H1 (cell line): ENCODE measurements around the gene OPCML. TPM values are rescaled to one million over a fixed set of nuclear protein-coding genes. Genes with fewer than 3 reads are reported as not detected.

ENCODE experiments used
- CTCF ChIA-PET: fragments of 300-600 bp; sonication (Branson Sonifier 250); formaldehyde crosslinking; loops from one replicate; lab custom pipeline; 2021; ENCODE audit not compliant: partially characterized antibody; lab: Charles Lee
- POLR2A ChIA-PET: fragments of 300-600 bp; sonication (Branson Sonifier 250); formaldehyde crosslinking; loops from one replicate; lab custom pipeline; 2021; ENCODE audit warnings: inconsistent platforms; ENCODE audit not compliant: partially characterized antibody; lab: Charles Lee
- DNase-seq, 2 experiments: peaks; one replicate each; pipeline versions ENCODE4 v3.0.0 to v3.0.0-alpha.2; 2010 to 2022; ENCODE audit warnings: low spot score in 2 of 2, low read depth in 1 of 2, mixed read lengths in 1 of 2
- FAIRE-seq: peaks from 2 replicates; lab custom pipeline; 2011; peaks lifted over from hg19 to GRCh38; lab: Jason Lieb, UNC
- H2AFZ ChIP-seq: 2 replicates; pipeline ENCODE4 v1.8.1; 2012; ENCODE audit warnings: low read length, inconsistent platforms
- H2AK5ac ChIP-seq: 2 replicates; pipeline ENCODE4 v1.6.1; 2013; ENCODE audit warnings: low read depth, low read length
- H2BK120ac ChIP-seq: replicated peaks from 2 replicates; pipeline ENCODE3; 2013; ENCODE audit warnings: low read depth, low read length, inconsistent platforms
- H2BK12ac ChIP-seq: 2 replicates; pipeline ENCODE4 v1.6.1; 2013; ENCODE audit warnings: low read depth, low read length
- H2BK15ac ChIP-seq: 2 replicates; pipeline ENCODE4 v1.6.1; 2013; ENCODE audit warnings: low read length
- H2BK20ac ChIP-seq: 2 replicates; pipeline ENCODE4 v1.6.1; 2013; ENCODE audit warnings: low read length
- H2BK5ac ChIP-seq: 2 replicates; pipeline ENCODE4 v1.6.1; 2013; ENCODE audit warnings: low read depth, low read length
- H3K14ac ChIP-seq: 2 replicates; pipeline ENCODE4 v1.6.1; 2013; ENCODE audit warnings: inconsistent platforms; ENCODE audit not compliant: insufficient read length
- H3K18ac ChIP-seq: 2 replicates; pipeline ENCODE4 v1.6.1; 2013; ENCODE audit warnings: low read length; ENCODE audit errors: extremely low read depth
- H3K23ac ChIP-seq: 2 replicates; pipeline ENCODE4 v1.6.1; 2013; ENCODE audit warnings: inconsistent platforms; ENCODE audit not compliant: insufficient read length
- H3K23me2 ChIP-seq: 2 replicates; pipeline ENCODE4 v1.6.1; 2013; ENCODE audit warnings: low read depth, low read length
- H3K27ac ChIP-seq: 2 replicates; pipeline ENCODE4 v1.6.1; 2011; ENCODE audit warnings: low read depth, low read length, inconsistent platforms
- H3K27me3 ChIP-seq, 4 experiments: replicated peaks in 1 of 4; 1 replicate in 1 of 4; 2 replicates in 3 of 4; pipeline versions ENCODE4 v1.6.1 to v1.8.1; 2011 to 2013; ENCODE audit warnings: low read length in 3 of 4, mild to moderate bottlenecking in 3 of 4, inconsistent platforms in 2 of 4, mixed read lengths in 2 of 4, moderate library complexity in 1 of 4; ENCODE audit not compliant: control insufficient read depth in 3 of 4, insufficient read depth in 3 of 4; ENCODE audit errors: extremely low read depth in 1 of 4
- H3K36me3 ChIP-seq, 4 experiments: 2 replicates each; pipeline versions ENCODE4 v1.6.1 to v1.8.1; 2011 to 2013; ENCODE audit warnings: mild to moderate bottlenecking in 4 of 4, low read length in 3 of 4, moderate library complexity in 2 of 4, control low read depth in 1 of 4, inconsistent platforms in 1 of 4; ENCODE audit not compliant: insufficient read depth in 4 of 4, control insufficient read depth in 2 of 4
- H3K4ac ChIP-seq: replicated peaks from 2 replicates; pipeline ENCODE3; 2013; ENCODE audit warnings: low read length, low read depth, mixed read lengths, inconsistent platforms; ENCODE audit not compliant: insufficient read length
- H3K4me1 ChIP-seq, 4 experiments: replicated peaks in 1 of 4; 1 replicate in 1 of 4; 2 replicates in 3 of 4; pipeline versions ENCODE4 v1.6.1 to v1.8.1; 2011 to 2013; ENCODE audit warnings: low read length in 3 of 4, inconsistent platforms in 2 of 4, mixed read lengths in 1 of 4; ENCODE audit not compliant: insufficient read depth in 4 of 4, control insufficient read depth in 3 of 4
- H3K4me2 ChIP-seq, 2 experiments: 2 replicates each; pipeline versions ENCODE4 v1.6.1 to v1.8.1; 2011 to 2013; ENCODE audit warnings: low read depth in 2 of 2, low read length in 2 of 2, control low read depth in 1 of 2, inconsistent platforms in 1 of 2, mild to moderate bottlenecking in 1 of 2; ENCODE audit not compliant: insufficient read depth in 1 of 2
- H3K4me3 ChIP-seq, 4 experiments: fragments of 200-600, 300-600 bp in 1 of 4; sonication (generic), shearing (Covaris generic), sonication (Bioruptor Twin) in 1 of 4; 2 replicates each; pipeline versions ENCODE4 v1.5.1 to v1.8.1; 2011 to 2016; ENCODE audit warnings: low read length in 4 of 4, low read depth in 3 of 4, control low read depth in 2 of 4, inconsistent platforms in 2 of 4, mild to moderate bottlenecking in 2 of 4, mixed read lengths in 1 of 4, moderate library complexity in 1 of 4; ENCODE audit not compliant: insufficient read depth in 2 of 4; ENCODE audit errors: extremely low read depth in 1 of 4
- H3K56ac ChIP-seq: replicated peaks from 2 replicates; pipeline ENCODE3; 2013; ENCODE audit warnings: low read depth, mild to moderate bottlenecking, mixed read lengths, low read length, inconsistent platforms; ENCODE audit not compliant: insufficient read length
- H3K79me1 ChIP-seq: 2 replicates; pipeline ENCODE4 v1.6.1; 2013; ENCODE audit warnings: low read depth, low read length, control low read depth
- H3K79me2 ChIP-seq, 2 experiments: 2 replicates each; pipeline versions ENCODE4 v1.6.1 to v1.8.1; 2012 to 2013; ENCODE audit warnings: low read length in 2 of 2, mild to moderate bottlenecking in 2 of 2, inconsistent platforms in 1 of 2; ENCODE audit not compliant: insufficient read depth in 2 of 2, control insufficient read depth in 1 of 2
- H3K9ac ChIP-seq, 4 experiments: replicated peaks in 1 of 4; 1 replicate in 1 of 4; 2 replicates in 3 of 4; pipeline versions ENCODE4 v1.6.1 to v1.8.1; 2011 to 2013; ENCODE audit warnings: low read depth in 3 of 4, low read length in 3 of 4, control low read depth in 2 of 4, mild to moderate bottlenecking in 2 of 4, moderate library complexity in 2 of 4, inconsistent platforms in 1 of 4; ENCODE audit errors: extremely low read depth in 1 of 4
- H3K9me3 ChIP-seq, 2 experiments: 2 replicates each; pipeline versions ENCODE4 v1.6.1 to v1.8.1; 2012 to 2013; ENCODE audit warnings: mild to moderate bottlenecking in 2 of 2, moderate library complexity in 2 of 2, control low read depth in 1 of 2, inconsistent platforms in 1 of 2, low read depth in 1 of 2, low read length in 1 of 2, mixed read lengths in 1 of 2; ENCODE audit not compliant: insufficient read depth in 2 of 2
- H4K20me1 ChIP-seq, 2 experiments: replicated peaks in 1 of 2; 2 replicates each; pipeline versions ENCODE3 to v1.8.1; 2011 to 2013; ENCODE audit warnings: inconsistent platforms in 2 of 2, low read length in 2 of 2, mild to moderate bottlenecking in 1 of 2; ENCODE audit not compliant: insufficient read depth in 2 of 2, control insufficient read depth in 1 of 2
- H4K5ac ChIP-seq: 2 replicates; pipeline ENCODE4 v1.6.1; 2013; ENCODE audit warnings: low read length, low read depth, mixed read lengths, inconsistent platforms; ENCODE audit not compliant: insufficient read length
- H4K8ac ChIP-seq: 2 replicates; pipeline ENCODE4 v1.8.0; 2013; ENCODE audit warnings: mild to moderate bottlenecking, moderate library complexity, low read length, inconsistent platforms; ENCODE audit not compliant: insufficient read depth; ENCODE audit errors: extremely low read depth
- H4K91ac ChIP-seq: replicated peaks from 2 replicates; pipeline ENCODE3; 2013; ENCODE audit warnings: low read length, mixed read lengths, inconsistent platforms; ENCODE audit not compliant: insufficient read length
- ATF3 ChIP-seq: IDR thresholded peaks from 2 replicates; pipeline ENCODE4 v1.6.1; 2011; ENCODE audit warnings: low read depth, mild to moderate bottlenecking, low read length; ENCODE audit not compliant: insufficient read depth
- BACH1 ChIP-seq: IDR thresholded peaks from 2 replicates; pipeline ENCODE4 v1.6.1; 2012; ENCODE audit warnings: low read length, improper control_type of control experiment
- BRCA1 ChIP-seq: IDR thresholded peaks from 2 replicates; pipeline ENCODE4 v1.6.1; 2012; ENCODE audit warnings: low read depth, low read length, improper control_type of control experiment
- CBX8 ChIP-seq: fragments of 300-800, 300-1000 bp; sonication (generic); IDR thresholded peaks from 2 replicates; pipeline ENCODE4 v1.7.1; 2016; ENCODE audit warnings: low read depth, low read length, borderline replicate concordance
- CHD2 ChIP-seq: IDR thresholded peaks from 2 replicates; pipeline ENCODE4 v1.6.1; 2012; ENCODE audit warnings: low read length, improper control_type of control experiment
- EP300 ChIP-seq, 2 experiments: IDR thresholded peaks; 1 replicate in 1 of 2; 2 replicates in 1 of 2; pipeline ENCODE4 v1.6.1; 2011 to 2012; ENCODE audit warnings: low read depth in 2 of 2, low read length in 2 of 2, mild to moderate bottlenecking in 2 of 2, borderline replicate concordance in 1 of 2, inconsistent platforms in 1 of 2, moderate library complexity in 1 of 2
- KDM4A ChIP-seq: IDR thresholded peaks from one replicate; pipeline ENCODE4 v1.7.1; 2012; ENCODE audit warnings: low read depth, mild to moderate bottlenecking, moderate library complexity, low read length, inconsistent platforms; ENCODE audit not compliant: severe bottlenecking
- POU5F1 ChIP-seq: IDR thresholded peaks from 2 replicates; pipeline ENCODE4 v1.6.1; 2011; ENCODE audit warnings: low read depth, mild to moderate bottlenecking, low read length, moderate library complexity
- RAD21 ChIP-seq, 2 experiments: IDR thresholded peaks in 1 of 2; conservative IDR thresholded peaks in 1 of 2; 2 replicates each; pipeline ENCODE4 v1.6.1; 2011; ENCODE audit warnings: low read depth in 2 of 2, low read length in 2 of 2, improper control_type of control experiment in 1 of 2, inconsistent platforms in 1 of 2, mild to moderate bottlenecking in 1 of 2, moderate library complexity in 1 of 2
- SIX5 ChIP-seq: IDR thresholded peaks from 2 replicates; pipeline ENCODE4 v1.6.1; 2011; ENCODE audit warnings: mild to moderate bottlenecking, low read depth, low read length
- SRF ChIP-seq: IDR thresholded peaks from 2 replicates; pipeline ENCODE4 v1.6.1; 2011; ENCODE audit warnings: mild to moderate bottlenecking, low read depth, low read length, moderate library complexity
- USF2 ChIP-seq: IDR thresholded peaks from 2 replicates; pipeline ENCODE4 v1.6.1; 2011; ENCODE audit warnings: low read length, improper control_type of control experiment
- WGBS, 2 experiments: shearing (Covaris generic) in 1 of 2; methylation state at CpG; one replicate each; pipeline versions ENCODE4 v1.1.6 to v1.1.7; 2013 to 2015; ENCODE audit warnings: low lambda C conversion rate in 2 of 2, mixed read lengths in 2 of 2, inconsistent platforms in 1 of 2, low coverage in 1 of 2, missing lambda C conversion rate in 1 of 2; ENCODE audit not compliant: insufficient replicate concordance in 2 of 2, insufficient coverage in 1 of 2, insufficient read length in 1 of 2; ENCODE audit errors: extremely low coverage in 1 of 2, missing lambda C conversion rate in 1 of 2; 5-methylcytosine and 5-hydroxymethylcytosine counted together
- polyA plus RNA-seq, 7 experiments: library from polyadenylated mRNA; depleted of rRNA in 3 of 7; stranded (reverse) in 5 of 7; unstranded in 2 of 7; fragments of >200 nt in 5 of 7; fragments of 200-250 nt in 2 of 7; gene quantifications; 1 replicate in 5 of 7; 2 replicates in 1 of 7; 4 replicates in 1 of 7; pipeline versions ENCODE4 v1.2.1 to v1.2.3, GENCODE V29; 2011 to 2013; ENCODE audit warnings: missing spikeins in 2 of 7, mixed read lengths in 2 of 7
- total RNA-seq: library from RNA; stranded (reverse); fragmentation: NEBNext Ultra II Directional; extraction: Animal tissue kit (Norgen Biotek cat#: 25700); gene quantifications from 2 replicates; pipeline ENCODE4 v1.2.1, GENCODE V29; 2021

Gene OPCML
- total and polyA plus RNA-seq, 2 of the 8 experiments (the other 6 are each of a cell fraction or from before 2014, with no cell fraction given), result 2.3 to 3.1 TPM

- no peak overlapping the region for H2BK5ac ChIP-seq
- H4K8ac ChIP-seq, result no peak overlapping the region
- no peak overlapping the region for H2BK12ac ChIP-seq
- H3K4me1 ChIP-seq, result peaks cover 0 to 3% (median 2%) of the 10 kb centered on the region in 4 experiments; a peak in 1 of 7 replicates
- peaks cover 0 to 1% of the 10 kb centered on the region in 2 experiments for H4K20me1 ChIP-seq
- H3K23me2 ChIP-seq, result peaks cover 4% of the 10 kb centered on the region; the same call in 1 of the 2 replicates
- H2AK5ac ChIP-seq, result no peak overlapping the region
- H3K4me2 ChIP-seq, result no peak overlapping the region
- H3K4ac ChIP-seq, result no peak overlapping the region
- no peak overlapping the region for H2BK120ac ChIP-seq
- no peaks in the 10 kb centered on the region; a peak in 1 of 8 replicates for H3K36me3 ChIP-seq
- no peak overlapping the region for H4K5ac ChIP-seq
- POLR2A ChIA-PET, result no interaction called here
- H3K9me3 ChIP-seq, result no peaks in the 10 kb centered on the region
- H3K27me3 ChIP-seq, result no peaks in the 10 kb centered on the region
- no peak overlapping the region for H3K9ac ChIP-seq
- H3K56ac ChIP-seq, result no peak overlapping the region
- FAIRE-seq, result no peak
- no peak overlapping the region for H3K23ac ChIP-seq
- no peak for TF ChIP-seq USF2
- TF ChIP-seq POU5F1, result no peak
- no peak for TF ChIP-seq ATF3
- TF ChIP-seq EP300 (IDR thresholded peaks at IDR 0.05; ENCODE audit: borderline replicate concordance in 1 of 2, low read depth in 2 of 2, low read length in 2 of 2), result no peak
- TF ChIP-seq KDM4A, result no peak
- TF ChIP-seq BRCA1, result no peak
- TF ChIP-seq SRF, result no peak
- no peak for TF ChIP-seq SIX5
- no peak for TF ChIP-seq CBX8
- TF ChIP-seq CHD2, result no peak
- TF ChIP-seq BACH1, result no peak
- no peak for TF ChIP-seq RAD21 (IDR thresholded peaks at IDR 0.05 in 1 of 2, conservative IDR thresholded peaks at IDR 0.05 in 1 of 2; ENCODE audit: low read depth in 2 of 2, low read length in 2 of 2)
- TF ChIP-seq, all 59 proteins: peak for 0
- Histone ChIP-seq H2BK20ac (no peak overlapping the region), H4K91ac (no peak overlapping the region), H3K18ac (no peak overlapping the region), H2AFZ (no peak overlapping the region), H3K79me2 (no peaks in the 10 kb centered on the region), H3K14ac (no peak overlapping the region), H3K4me3 (no peak overlapping the region), H2BK15ac (no peak overlapping the region), H3K79me1 (peaks cover 2% of the 10 kb centered on the region), H3K27ac (no peak overlapping the region)
- DNase-seq, result no peak
- 93% methylated on average over 6 of the region's 6 CpGs; no CpG with 5 or more reads in 1 of the 2 experiments for WGBS, 2 experiments
- CTCF ChIA-PET, result interaction anchor here (1.5 kb wide), 1 partner anchor 10 kb away, joined by 3 read pairs; no protein-coding TSS in a partner anchor
These were observed 10.0 kb downstream of the OPCML start for GRCh38 chr11:133522344-133522743.
